ENCODE results near the gene RGP1.

RGP1 gene

GRCh38 chr9:35740243-35740642 is 8.8 kb upstream of the RGP1 start:
- no peak overlapping the region for H3K4me2 ChIP-seq (ENCODE audit: low read depth, low read length)
- H3K9me3 ChIP-seq (replicated peaks; ENCODE audit: insufficient read depth, low read length) = no peaks in the 10 kb centered on the region
- TF ChIP-seq CTCF (IDR thresholded peaks at IDR 0.05; ENCODE audit: low read length) (no peak), EZH2 (optimal IDR thresholded peaks at IDR 0.05; ENCODE audit: low read depth, low read length) (no peak), EZH2phosphoT487 (IDR thresholded peaks at IDR 0.05; ENCODE audit: low read length) (no peak)
- no peaks in the 10 kb centered on the region for H3K27me3 ChIP-seq (replicated peaks; ENCODE audit: insufficient read depth, low read length)
- no peak overlapping the region for H3K27ac ChIP-seq (ENCODE audit: low read length)
- H2AFZ ChIP-seq (ENCODE audit: low read length) = no peak overlapping the region
- no peaks in the 10 kb centered on the region for H3K4me1 ChIP-seq (ENCODE audit: low read length)
- H3K4me3 ChIP-seq (ENCODE audit: low read length) = no peak overlapping the region
- H3K36me3 ChIP-seq (replicated peaks; ENCODE audit: insufficient read depth, low read length) = 0 out of 2 replicates have a peak, but pooled peaks cover 3% of the 10 kb centered on the region
- peaks cover 6% of the 10 kb centered on the region; the same call in 1 of the 2 replicates for H3F3A ChIP-seq (ENCODE audit: insufficient read depth, low read length)
- no peak overlapping the region for H3K9ac ChIP-seq (ENCODE audit: low read length)
- peaks cover 29% of the 10 kb centered on the region for H3K79me2 ChIP-seq (ENCODE audit: low read length)
- H4K20me1 ChIP-seq (ENCODE audit: insufficient read depth, low read length) = no peaks in the 10 kb centered on the region
- no peaks in the 10 kb centered on the region for H3K9me2 ChIP-seq (replicated peaks; ENCODE audit: insufficient read depth, low read length)
- no peak for DNase-seq

GRCh38 chr9:35741740-35742139 is 7.3 kb upstream of the RGP1 start:
- Histone ChIP-seq H3K4me1 (ENCODE audit: low read length) (peaks cover 3% of the 10 kb centered on the region), H3F3A (ENCODE audit: insufficient read depth, low read length) (no peaks in the 10 kb centered on the region), H3K4me2 (ENCODE audit: low read depth, low read length) (no peak overlapping the region), H4K20me1 (ENCODE audit: insufficient read depth, low read length) (no peaks in the 10 kb centered on the region), H3K27ac (ENCODE audit: low read length) (no peak overlapping the region), H3K4me3 (ENCODE audit: low read length) (no peak overlapping the region), H3K36me3 (replicated peaks; ENCODE audit: insufficient read depth, low read length) (0 out of 2 replicates have a peak, but pooled peaks cover 3% of the 10 kb centered on the region), H3K27me3 (replicated peaks; ENCODE audit: insufficient read depth, low read length) (no peaks in the 10 kb centered on the region), H3K9me2 (replicated peaks; ENCODE audit: insufficient read depth, low read length) (no peaks in the 10 kb centered on the region), H3K9ac (ENCODE audit: low read length) (no peak overlapping the region), H3K79me2 (ENCODE audit: low read length) (peaks cover 42% of the 10 kb centered on the region), H3K9me3 (replicated peaks; ENCODE audit: insufficient read depth, low read length) (no peaks in the 10 kb centered on the region), H2AFZ (ENCODE audit: low read length) (no peak overlapping the region)
- DNase-seq = no peak
- no peak for TF ChIP-seq EZH2phosphoT487 (IDR thresholded peaks at IDR 0.05; ENCODE audit: low read length)
- no peak for TF ChIP-seq CTCF (IDR thresholded peaks at IDR 0.05; ENCODE audit: low read length)
- TF ChIP-seq EZH2 (optimal IDR thresholded peaks at IDR 0.05; ENCODE audit: low read depth, low read length) = no peak

GRCh38 chr9:35743452-35743851 is 5.6 kb upstream of the RGP1 start:
- H3K4me3 ChIP-seq (ENCODE audit: low read length) = no peak overlapping the region
- H4K20me1 ChIP-seq (ENCODE audit: insufficient read depth, low read length) = peaks cover 11% of the 10 kb centered on the region
- no peak overlapping the region for H3K9ac ChIP-seq (ENCODE audit: low read length)
- no peaks in the 10 kb centered on the region for H3K9me3 ChIP-seq (replicated peaks; ENCODE audit: insufficient read depth, low read length)
- DNase-seq = no peak
- no peak overlapping the region for H3K4me2 ChIP-seq (ENCODE audit: low read depth, low read length)
- H3K9me2 ChIP-seq (replicated peaks; ENCODE audit: insufficient read depth, low read length) = no peaks in the 10 kb centered on the region
- H2AFZ ChIP-seq (ENCODE audit: low read length) = no peak overlapping the region
- no peak for TF ChIP-seq EZH2 (optimal IDR thresholded peaks at IDR 0.05; ENCODE audit: low read depth, low read length)
- H3K27ac ChIP-seq (ENCODE audit: low read length) = no peak overlapping the region
- H3K36me3 ChIP-seq (replicated peaks; ENCODE audit: insufficient read depth, low read length) = no peaks in the 10 kb centered on the region
- no peaks in the 10 kb centered on the region for H3K27me3 ChIP-seq (replicated peaks; ENCODE audit: insufficient read depth, low read length)
- peaks cover 60% of the 10 kb centered on the region for H3K79me2 ChIP-seq (ENCODE audit: low read length)
- peaks cover 14% of the 10 kb centered on the region for H3K4me1 ChIP-seq (ENCODE audit: low read length)
- H3F3A ChIP-seq (ENCODE audit: insufficient read depth, low read length) = 0 out of 2 replicates have a peak, but pooled peaks cover 2% of the 10 kb centered on the region

GRCh38 chr9:35743880-35744518 is 5.1 kb upstream of the RGP1 start:
- no peak overlapping the region for H3K27ac ChIP-seq (ENCODE audit: low read length)
- no peaks in the 10 kb centered on the region for H3K9me3 ChIP-seq (replicated peaks; ENCODE audit: insufficient read depth, low read length)
- no peaks in the 10 kb centered on the region for H3K27me3 ChIP-seq (replicated peaks; ENCODE audit: insufficient read depth, low read length)
- H3K4me1 ChIP-seq (ENCODE audit: low read length) = peaks cover 14% of the 10 kb centered on the region
- H3K79me2 ChIP-seq (ENCODE audit: low read length) = peaks cover 63% of the 10 kb centered on the region
- H3K9ac ChIP-seq (ENCODE audit: low read length) = no peak overlapping the region
- H3K4me2 ChIP-seq (ENCODE audit: low read depth, low read length) = no peak overlapping the region
- H3K4me3 ChIP-seq (ENCODE audit: low read length) = no peak overlapping the region
- H3K9me2 ChIP-seq (replicated peaks; ENCODE audit: insufficient read depth, low read length) = no peaks in the 10 kb centered on the region
- TF ChIP-seq CTCF (IDR thresholded peaks at IDR 0.05; ENCODE audit: low read length) (no peak), EZH2 (optimal IDR thresholded peaks at IDR 0.05; ENCODE audit: low read depth, low read length) (no peak), EZH2phosphoT487 (IDR thresholded peaks at IDR 0.05; ENCODE audit: low read length) (no peak)
- no peak overlapping the region for H2AFZ ChIP-seq (ENCODE audit: low read length)
- DNase-seq = no peak
- 0 out of 2 replicates have a peak, but pooled peaks cover 5% of the 10 kb centered on the region for H3F3A ChIP-seq (ENCODE audit: insufficient read depth, low read length)
- peaks cover 11% of the 10 kb centered on the region for H4K20me1 ChIP-seq (ENCODE audit: insufficient read depth, low read length)
- H3K36me3 ChIP-seq (replicated peaks; ENCODE audit: insufficient read depth, low read length) = no peaks in the 10 kb centered on the region
